GM21619 (cell line): ENCODE results near the gene EXOC3L2.

ENCODE experiments used
- ATAC-seq: cut with Tn5 transposase; IDR thresholded peaks from one replicate; pipeline ENCODE4 v1.9.1; 2021; ENCODE audit not compliant: unreplicated experiment

Gene EXOC3L2

GRCh38 chr19:45162608-45163143 lies 82.5 kb downstream of the EXOC3L2 start:
- no peak for ATAC-seq
